OCI-LY3 (cell line): ENCODE measurements around the gene THAP11.

Source experiments
- EZH2phosphoT487 ChIP-seq: fragments of 200-600 bp; shearing (Covaris generic); IDR thresholded peaks from 2 replicates; pipeline ENCODE4 v1.6.1; 2018; ENCODE audit warnings: antibody characterized with exemption, mixed run types, low read depth
- TF ChIP-seq, protein P1 (sequence below): fragments of 200-600, 300-600 bp; sonication (generic); IDR thresholded peaks from 2 replicates; pipeline ENCODE4 v1.5.1; 2014; ENCODE audit warnings: antibody characterized with exemption, low read length, low read depth

DNA sequence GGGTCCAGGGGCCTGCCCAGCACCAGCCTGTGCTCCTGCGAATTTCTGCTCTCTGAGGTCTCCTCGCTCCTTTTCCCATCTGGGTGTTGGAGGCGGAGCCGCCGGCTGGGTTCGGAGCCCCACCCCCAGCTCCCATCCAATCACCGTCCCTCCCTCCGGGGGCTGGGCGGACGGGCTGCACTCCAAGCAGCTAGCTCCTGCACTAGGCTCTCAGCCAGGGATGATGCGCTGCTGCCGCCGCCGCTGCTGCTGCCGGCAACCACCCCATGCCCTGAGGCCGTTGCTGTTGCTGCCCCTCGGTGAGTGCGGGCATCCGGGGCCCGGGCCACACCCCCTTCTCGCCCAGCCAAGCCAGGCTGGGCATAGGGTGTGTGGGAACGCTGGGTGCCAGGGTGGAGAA is 42.6 kb downstream of the THAP11 start, which contains the start of gene NRN1L:
- TF ChIP-seq, protein P1, sequence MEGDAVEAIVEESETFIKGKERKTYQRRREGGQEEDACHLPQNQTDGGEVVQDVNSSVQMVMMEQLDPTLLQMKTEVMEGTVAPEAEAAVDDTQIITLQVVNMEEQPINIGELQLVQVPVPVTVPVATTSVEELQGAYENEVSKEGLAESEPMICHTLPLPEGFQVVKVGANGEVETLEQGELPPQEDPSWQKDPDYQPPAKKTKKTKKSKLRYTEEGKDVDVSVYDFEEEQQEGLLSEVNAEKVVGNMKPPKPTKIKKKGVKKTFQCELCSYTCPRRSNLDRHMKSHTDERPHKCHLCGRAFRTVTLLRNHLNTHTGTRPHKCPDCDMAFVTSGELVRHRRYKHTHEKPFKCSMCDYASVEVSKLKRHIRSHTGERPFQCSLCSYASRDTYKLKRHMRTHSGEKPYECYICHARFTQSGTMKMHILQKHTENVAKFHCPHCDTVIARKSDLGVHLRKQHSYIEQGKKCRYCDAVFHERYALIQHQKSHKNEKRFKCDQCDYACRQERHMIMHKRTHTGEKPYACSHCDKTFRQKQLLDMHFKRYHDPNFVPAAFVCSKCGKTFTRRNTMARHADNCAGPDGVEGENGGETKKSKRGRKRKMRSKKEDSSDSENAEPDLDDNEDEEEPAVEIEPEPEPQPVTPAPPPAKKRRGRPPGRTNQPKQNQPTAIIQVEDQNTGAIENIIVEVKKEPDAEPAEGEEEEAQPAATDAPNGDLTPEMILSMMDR = no peak
- TF ChIP-seq EZH2phosphoT487 = no peak
